Amygdala (tissue), 56 donors: ENCODE results near the gene SLC46A2.

Experiments
- DNase-seq, 56 donors: peaks; one replicate each; lab custom pipeline; 2025; lab: John Stamatoyannopoulos, UW

SLC46A2 gene, protein sequence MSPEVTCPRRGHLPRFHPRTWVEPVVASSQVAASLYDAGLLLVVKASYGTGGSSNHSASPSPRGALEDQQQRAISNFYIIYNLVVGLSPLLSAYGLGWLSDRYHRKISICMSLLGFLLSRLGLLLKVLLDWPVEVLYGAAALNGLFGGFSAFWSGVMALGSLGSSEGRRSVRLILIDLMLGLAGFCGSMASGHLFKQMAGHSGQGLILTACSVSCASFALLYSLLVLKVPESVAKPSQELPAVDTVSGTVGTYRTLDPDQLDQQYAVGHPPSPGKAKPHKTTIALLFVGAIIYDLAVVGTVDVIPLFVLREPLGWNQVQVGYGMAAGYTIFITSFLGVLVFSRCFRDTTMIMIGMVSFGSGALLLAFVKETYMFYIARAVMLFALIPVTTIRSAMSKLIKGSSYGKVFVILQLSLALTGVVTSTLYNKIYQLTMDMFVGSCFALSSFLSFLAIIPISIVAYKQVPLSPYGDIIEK

DNA sequence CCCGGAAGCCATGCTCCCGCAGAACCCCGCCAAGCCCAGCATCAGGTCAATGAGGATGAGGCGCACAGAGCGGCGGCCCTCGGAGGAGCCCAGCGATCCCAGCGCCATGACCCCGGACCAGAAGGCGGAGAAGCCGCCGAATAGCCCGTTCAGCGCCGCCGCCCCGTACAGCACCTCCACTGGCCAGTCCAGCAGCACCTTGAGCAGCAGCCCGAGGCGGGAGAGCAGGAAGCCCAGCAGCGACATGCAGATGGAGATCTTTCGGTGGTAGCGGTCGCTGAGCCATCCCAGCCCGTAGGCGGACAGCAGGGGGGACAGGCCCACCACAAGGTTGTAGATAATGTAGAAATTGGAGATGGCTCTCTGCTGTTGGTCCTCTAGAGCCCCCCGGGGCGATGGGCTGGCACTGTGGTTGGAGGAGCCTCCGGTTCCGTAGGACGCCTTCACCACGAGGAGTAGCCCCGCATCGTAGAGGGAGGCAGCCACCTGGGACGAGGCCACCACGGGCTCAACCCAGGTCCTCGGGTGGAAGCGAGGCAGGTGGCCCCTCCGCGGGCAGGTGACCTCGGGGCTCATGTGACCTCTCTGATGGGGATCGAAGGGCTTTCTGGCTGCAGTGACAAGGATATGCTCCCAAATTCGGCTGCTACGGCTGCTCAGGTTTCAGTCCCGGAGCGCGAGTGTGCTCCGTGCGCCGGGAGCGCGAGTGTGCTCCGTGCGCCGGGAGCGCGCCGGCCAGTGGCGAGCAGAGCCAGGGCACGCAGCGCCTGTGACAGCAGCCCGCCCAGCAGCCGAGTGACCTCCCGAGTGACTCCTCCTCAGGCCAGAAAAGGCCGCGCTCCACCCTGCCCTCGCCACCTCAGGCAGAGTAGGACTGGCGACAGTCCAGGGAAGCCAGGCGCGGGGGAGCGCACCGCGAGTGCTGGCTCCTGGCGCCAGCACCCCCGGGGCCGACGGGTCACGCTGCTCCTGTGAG lies at the start of gene SLC46A2:
SLC46A2 (minus strand) TSS at position 771 of the 976 bp plus-strand sequence; CDS start at position 576, 195 bp downstream.
- DNase-seq = peak in 5 of 56 donors; percentile 6 to 28 (median 21)

DNA sequence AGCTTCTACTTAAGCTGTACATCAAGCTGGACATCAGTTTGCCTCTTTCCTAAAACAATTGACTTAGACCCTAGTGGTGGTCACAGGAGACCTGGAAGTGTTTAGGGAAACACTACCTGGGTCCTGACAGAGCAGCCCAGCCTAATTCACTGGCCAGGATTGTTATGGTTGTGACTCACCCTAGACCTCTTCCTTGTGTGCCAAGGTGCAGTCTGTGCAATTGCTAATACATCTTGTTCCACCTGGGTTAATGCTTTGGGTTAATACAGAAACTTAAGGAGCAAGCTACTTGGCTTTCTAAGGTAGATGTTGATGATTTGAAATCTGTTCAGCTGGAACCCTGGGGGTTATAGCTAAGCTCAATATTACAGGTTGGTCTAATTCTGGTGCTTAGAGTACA lies 48.7 kb upstream of the SLC46A2 start:
- no peak for DNase-seq

DNA sequence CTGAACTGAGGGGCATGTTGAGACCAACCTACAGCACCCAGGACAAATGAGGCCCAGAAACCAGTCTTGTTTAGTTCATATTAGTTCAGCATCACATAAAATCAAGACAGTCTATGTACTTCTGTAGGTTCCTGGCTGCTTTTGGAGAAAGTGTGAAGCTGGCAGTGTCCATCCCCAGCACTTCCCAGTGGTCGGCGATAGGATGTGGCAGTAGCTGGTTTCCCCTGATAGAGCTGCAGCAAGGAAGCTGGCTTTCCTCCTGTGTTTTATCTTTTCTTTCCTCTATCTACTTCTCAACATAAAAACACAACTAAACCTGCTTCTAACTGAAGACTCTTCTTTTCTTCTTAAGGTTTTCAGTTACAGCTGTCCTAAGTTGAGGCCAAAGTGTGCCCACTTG lies 43.0 kb upstream of the SLC46A2 start:
- DNase-seq = no peak

DNA sequence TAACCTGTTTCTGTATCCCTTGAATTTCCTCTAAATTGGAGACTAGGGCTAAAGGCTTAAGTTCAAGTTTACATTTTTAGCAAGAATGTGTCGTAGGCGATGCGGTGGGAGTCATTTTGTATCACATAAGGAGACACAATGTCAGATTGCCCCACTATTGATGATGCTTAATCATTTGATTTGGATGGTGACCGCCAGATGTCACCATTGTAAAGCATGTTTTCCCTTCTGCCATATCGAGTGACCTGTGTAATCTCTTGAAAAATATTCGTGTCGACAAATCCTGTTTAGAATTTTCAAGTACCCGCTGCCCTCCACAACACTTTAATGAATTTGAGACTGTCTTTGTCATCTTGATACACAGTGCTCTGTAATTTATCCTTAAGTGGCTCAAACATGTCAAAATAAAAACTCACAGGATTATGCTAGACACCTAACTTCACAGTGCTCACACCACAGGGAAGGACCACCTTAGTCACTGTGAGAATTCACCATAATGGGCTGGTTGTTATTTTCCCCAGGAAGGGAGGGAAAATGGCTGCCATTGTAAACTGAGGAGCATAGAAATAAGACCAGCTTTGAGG lies 34.5 kb upstream of the SLC46A2 start:
- DNase-seq = peak in 6 of 56 donors; percentile 2 to 56 (median 4)

DNA sequence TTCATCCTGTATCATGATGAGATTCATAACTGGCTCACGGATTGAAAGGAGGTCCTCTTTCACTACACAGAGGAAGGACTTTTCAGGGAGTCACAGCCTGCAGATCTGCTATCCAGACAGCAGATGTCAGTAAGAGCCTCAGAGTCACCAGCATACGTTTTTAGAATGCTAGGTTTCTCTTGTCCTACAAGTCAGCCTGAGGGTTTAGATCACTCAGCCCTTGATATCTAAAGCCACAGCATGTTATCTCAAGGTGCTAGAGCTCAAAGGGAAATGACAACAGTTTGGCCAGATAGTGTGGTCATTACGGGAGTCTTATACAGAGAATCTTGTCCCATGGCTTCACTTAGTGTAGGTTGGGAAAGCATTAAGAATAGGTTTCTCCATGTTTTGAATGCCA lies 30.9 kb upstream of the SLC46A2 start:
- peak in 10 of 56 donors; percentile 0 to 28 (median 8) for DNase-seq

DNA sequence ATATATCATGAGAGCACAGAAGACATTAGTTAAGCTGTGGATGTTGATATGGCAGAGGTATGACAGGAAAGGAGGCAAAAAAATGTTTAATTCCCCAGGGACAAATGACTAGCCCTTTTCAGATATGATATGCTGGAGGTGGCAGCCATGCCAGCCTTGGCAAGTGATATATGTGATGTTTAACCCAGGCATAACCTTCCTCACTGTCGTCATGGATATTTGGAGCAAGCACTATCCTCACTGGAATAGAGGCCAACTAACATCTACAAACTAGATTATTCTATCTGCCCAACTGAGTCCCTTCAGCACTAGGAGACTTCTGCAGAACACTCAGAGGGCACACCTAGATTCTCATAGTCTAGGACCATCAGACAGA lies 27.3 kb upstream of the SLC46A2 start:
- DNase-seq = no peak

DNA sequence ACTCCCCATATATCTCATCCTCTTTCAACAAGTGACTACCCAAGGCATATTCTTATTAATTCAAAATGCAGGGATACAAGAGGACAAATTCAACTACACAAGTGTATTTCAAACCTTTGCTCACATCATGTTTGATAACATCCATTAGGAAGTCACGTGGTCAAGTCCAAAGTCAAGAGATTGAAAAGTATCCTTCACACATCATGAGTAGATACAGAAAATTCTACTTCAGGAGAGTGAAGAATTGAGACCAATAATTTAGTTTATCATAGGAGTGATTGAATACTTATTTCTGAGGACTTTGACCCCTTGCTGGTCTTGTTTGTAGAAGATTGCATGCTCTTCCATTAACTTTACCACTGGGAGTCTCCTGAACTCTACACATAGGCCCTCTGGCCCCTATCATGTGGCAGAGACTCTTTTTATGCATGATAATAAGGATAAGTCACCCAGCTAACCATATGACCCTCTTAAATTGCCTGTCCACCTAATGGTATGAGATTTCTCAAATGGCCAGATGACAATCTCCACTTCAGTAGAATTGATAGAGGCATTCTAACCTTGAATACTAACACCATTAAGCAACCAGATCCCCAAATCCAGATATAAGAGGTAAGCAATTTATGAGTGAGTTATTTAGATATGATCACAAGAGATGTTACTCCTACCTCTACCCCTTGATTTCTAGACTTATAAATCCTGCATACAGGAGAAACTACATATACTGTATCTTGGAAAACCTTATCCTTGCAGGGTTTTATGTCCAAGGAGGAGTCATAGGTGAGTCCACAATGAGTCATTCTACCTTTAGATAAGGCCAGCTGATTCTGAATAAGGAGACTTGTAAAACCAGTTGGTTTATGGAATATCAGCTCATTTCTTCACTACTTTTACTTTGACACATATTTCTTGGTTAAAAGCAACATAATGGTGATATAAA lies 26.6 kb upstream of the SLC46A2 start:
- no peak for DNase-seq

DNA sequence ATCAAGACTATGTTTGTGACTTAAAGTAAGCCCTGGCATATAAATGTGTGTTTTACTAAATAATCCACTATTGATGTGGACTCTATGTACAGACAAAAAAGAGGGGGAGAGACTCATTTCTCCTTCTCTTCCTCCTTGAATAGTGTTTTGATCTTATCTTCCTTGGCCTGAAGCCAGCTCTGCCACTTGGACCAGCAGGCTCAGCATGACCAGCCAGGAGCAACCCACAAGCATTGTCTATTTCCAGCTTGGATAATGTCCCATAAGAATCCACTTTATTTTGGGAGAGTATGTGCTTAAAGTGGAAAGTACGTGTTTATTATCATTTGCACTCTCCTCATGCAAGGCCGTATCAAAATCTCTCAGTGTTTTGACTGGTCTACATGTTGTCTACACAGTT lies 23.8 kb upstream of the SLC46A2 start:
- DNase-seq = peak in 1 of 56 donors; percentile 1

DNA sequence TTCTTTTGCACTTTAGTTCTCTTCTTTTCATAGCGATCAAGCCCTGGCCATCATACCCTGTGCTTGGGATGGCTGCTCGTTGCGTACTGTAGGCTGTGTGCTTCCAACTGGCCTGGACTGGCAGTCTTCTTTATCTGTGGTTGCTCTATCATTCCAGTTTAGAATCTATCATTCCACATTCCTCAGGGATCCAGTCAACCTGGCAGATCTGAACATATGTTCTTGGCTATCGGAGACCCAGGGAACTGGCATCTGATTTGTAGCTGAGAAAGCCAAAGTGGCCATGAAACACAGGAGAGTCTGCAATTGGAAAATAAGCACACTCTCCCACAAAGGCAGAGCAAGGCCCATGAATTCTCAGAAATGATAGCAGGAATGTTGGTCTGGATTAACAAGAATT lies 22.6 kb upstream of the SLC46A2 start:
- DNase-seq = no peak

DNA sequence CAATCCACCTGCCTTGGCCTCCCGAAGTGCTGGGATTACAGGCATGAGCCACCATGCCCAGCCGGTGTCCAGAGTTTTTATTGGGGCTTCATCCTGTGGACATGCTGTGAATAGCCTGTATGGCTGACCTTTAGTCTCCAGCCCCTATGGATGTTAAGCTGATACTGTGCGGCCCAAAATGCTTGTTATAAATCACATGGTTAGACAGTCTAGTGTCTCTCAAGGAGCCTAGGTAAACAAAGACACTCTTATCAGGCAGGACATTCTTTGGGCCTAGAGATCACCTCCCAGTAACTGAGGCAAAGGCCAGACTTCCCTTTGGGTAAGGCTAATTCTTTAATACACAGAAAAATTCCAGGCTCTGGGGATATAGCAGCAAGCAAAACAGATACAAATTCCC lies 22.0 kb upstream of the SLC46A2 start:
- no peak for DNase-seq

DNA sequence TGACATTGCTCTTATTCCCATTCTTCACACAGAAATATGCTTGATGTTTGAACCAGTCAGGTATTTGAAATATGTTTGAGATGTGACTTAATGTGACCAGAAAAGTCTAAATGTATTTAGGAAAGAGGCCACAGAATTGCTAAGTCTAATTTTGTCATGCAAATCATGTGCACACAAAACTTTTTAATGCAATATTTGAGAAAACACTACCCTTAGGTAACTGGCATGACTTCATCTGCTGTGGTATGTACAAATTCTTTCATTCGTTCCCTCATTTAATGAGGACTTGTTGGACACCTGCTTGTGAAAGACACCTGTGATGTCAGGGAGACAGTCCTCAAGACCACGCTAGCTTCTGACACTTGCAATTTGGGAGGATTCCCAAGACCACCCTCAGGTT lies 21.1 kb upstream of the SLC46A2 start:
- DNase-seq = no peak

DNA sequence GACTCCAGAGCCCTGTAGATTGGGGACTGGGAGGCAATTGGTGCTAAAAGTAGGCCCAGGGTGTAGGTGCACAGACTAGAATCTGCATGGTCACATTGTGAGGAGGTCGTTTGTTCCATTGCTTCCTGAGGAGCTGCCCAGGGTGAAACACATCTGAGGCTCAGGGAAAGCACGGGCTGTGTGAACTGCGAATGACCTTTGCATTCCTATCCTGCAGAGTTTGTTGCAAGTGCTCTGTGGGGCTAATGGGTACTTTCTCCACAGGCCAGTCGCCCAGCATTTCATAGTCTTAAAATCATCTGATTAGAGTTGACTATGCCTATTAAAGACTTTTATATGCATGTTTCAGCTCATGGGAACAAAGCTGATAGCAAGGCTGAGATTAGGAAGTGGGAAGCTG lies 14.4 kb upstream of the SLC46A2 start:
- no peak for DNase-seq

DNA sequence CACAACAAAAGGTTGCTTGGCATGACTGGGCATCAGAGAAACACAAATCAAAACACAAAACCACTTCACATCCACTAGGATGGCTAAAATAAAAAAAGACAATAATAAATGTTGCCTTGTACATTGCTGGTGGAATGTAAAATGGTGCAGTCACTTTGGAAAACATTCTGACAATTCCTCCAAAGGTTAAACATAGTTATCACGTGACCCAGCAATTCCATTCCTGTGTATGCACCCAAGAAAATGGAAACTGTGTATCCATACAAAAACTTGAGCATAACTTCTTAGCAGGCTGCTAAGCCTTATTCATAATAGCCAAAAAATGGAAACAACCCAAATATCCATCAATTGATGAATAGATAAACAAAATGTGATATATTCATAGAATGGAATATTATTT lies 10.2 kb upstream of the SLC46A2 start:
- no peak for DNase-seq

DNA sequence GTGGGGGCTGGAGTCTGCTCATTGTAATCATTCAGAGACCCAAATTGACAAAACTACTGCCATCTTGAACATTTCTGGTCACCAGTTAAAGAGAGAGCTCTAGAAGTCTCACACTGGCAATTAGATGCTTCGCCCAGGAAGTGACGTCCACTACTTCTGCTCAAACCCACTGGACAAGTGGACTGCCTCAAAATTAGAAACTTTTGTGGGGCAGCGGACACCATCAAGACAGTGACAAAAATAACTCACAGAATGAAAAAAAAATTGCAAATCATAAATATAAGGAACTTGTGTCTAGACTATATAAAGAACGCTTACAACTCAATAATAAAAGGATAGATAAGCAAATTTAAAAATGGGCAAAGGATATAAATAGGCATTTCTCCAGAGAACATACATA lies 9.8 kb upstream of the SLC46A2 start:
- DNase-seq = no peak

DNA sequence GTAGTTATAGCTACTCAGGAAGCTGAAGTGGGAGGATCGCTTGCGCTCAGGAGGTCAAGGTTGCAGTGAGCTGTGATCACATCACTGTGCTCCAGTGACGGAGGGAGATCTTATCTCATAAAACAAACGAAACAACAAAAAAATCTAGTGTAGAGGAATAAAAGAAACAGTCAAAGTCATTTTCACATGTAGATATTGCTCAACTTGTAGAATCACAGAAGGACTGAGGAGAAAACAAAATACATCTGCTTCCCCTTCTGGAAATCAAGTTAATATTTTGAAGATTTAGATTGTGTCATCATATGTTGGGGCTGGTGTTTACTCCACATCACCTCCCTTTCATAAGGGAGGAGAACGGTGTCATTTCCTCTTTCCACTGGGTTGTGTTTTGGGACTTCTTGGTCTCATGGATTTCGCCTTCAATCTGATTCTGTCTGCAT lies 8.2 kb upstream of the SLC46A2 start:
- DNase-seq = no peak

DNA sequence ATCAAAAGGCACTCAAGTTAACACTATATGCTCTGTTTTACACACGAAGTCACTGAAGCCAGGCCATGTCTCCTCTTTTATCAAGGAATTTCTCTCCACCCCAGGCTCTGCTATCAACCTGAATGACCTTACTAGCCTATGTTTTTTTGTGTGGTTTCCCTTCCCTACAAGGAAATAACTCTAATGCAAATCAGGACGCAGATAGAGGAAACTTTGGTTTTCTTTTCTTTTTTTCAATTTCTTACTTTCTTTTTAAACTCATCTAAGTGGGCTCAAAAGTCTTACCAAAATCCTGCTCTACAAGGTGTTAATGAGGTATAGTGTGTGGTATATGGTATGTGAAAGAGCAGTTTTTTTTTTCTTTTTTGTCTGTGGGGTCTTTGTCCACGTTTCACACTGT lies 5.5 kb upstream of the SLC46A2 start:
- DNase-seq = no peak

DNA sequence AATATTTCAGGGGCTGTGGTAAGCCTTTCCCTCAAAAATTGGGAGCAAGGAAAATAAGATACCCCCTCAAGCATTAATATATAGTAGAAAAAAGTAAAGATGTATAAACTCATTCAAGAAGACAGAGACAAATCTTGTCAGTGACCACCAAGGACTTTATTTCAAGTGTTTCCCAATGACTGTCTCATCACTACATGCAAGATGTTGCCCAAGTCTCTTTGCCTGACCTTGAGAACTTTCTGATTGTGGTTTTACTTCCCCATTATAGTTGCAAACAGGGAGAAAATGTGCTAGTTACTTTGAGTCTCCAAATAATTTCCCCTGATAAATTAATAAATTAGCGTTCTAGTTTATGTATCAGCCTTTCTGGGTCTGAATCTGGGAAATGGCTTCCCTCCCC lies 4.0 kb upstream of the SLC46A2 start:
- no peak for DNase-seq

DNA sequence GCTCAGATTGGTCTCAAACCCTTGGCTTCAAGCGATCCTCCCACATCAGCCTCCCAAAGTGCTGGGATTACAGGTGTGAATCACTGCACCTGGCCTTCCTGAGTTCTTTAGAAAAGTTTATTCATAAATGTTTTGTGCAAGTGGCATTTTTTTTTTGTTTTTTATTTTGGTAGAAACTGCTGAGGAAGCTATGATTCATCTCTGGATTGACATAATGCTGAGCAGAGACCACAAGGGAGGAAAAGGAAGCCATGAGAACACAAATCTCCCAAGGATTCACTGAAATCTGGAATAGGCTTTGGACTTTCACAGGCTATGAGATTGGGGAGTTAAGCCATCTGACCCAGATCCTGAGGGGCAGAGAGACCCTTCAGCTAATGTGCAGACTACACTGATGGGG lies 3.4 kb upstream of the SLC46A2 start:
- no peak for DNase-seq

DNA sequence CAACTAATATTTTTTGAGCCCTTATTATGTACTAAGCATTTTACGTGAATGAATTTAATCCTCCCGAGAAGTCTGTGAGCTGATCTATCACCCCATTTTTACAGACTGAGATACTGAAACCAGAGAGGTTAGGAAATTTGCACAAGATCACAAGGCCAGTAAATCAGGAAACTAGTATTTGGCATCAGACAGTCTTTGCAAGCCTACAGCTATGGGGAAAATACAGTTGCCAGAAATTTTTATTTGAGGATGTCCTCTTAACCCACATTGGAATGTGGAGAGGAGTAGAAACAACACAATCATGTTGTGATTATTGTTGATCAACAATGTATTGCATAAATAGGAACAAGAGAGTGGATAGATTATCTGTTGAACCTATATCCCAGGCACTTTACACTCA lies 2.3 kb upstream of the SLC46A2 start:
- DNase-seq = no peak

DNA sequence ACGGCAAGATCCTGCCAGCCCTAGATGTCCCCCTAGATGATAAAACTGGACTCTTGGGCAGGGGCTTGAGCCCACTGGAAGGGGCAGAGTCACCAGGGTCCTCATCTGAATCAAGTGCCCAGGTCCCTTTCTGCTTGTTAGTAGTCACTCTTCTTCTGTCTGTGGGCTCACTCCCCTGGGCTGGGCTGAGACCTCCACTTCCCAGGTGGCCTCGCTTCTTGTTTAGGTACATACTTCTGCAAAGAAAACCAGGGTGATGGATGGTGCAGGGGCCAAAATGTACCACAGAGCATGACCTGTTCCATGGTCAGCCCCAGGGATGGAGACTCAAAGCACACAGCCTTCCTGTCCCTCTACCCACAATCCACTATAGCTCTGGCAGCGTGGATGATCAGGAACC lies 845 bp upstream of the SLC46A2 start:
- no peak for DNase-seq
